Esophagus squamous epithelium (tissue), 5 donors: ENCODE results near the gene ACSL3. TPM values are rescaled to one million over a fixed set of nuclear protein-coding genes. Genes with fewer than 3 reads are reported as not detected.
"Not testable (repeated sequence)": the region's sequence is repeated elsewhere in the genome, so short reads cannot be mapped to it uniquely, and the experiment has no call there.

Source experiments
- DNase-seq: peaks from one replicate; lab custom pipeline; 2025; lab: John Stamatoyannopoulos, UW
- H3K27ac ChIP-seq, 4 donors: fragments of 200-600 bp; sonication (generic); one replicate each; pipeline ENCODE4 v1.5.1; 2016 to 2019; ENCODE audit warnings: mild to moderate bottlenecking in 1 of 4
- H3K27me3 ChIP-seq, 4 donors: fragments of 200-600 bp; sonication (generic); 1 replicate in 3 of 4; 2 replicates in 1 of 4; pipeline versions ENCODE4 v1.5.1 to v1.6.0; 2017 to 2021; ENCODE audit warnings: antibody characterized with exemption in 1 of 4
- H3K36me3 ChIP-seq, 3 donors: fragments of 200-600 bp; sonication (generic); one replicate each; pipeline ENCODE4 v1.5.1; 2016 to 2019
- H3K4me1 ChIP-seq, 3 donors: fragments of 200-600 bp; sonication (generic); one replicate each; pipeline ENCODE4 v1.5.1; 2017 to 2019
- H3K4me3 ChIP-seq, 4 donors: fragments of 200-600 bp; sonication (generic); 1 replicate in 3 of 4; 2 replicates in 1 of 4; pipeline ENCODE4 v1.5.1; 2016 to 2019; ENCODE audit warnings: mild to moderate bottlenecking in 2 of 4, moderate library complexity in 1 of 4
- H3K9me3 ChIP-seq, 3 donors: fragments of 200-600 bp; sonication (generic); one replicate each; pipeline ENCODE4 v1.5.1; 2016 to 2019
- CTCF ChIP-seq, 6 experiments: fragments of 450-650 bp in 4 of 6; fragments of 200-600 bp in 2 of 6; sonication (generic) in 2 of 6; IDR thresholded peaks; one replicate each; pipeline ENCODE4 v1.5.1; 2016 to 2019; ENCODE audit warnings: antibody characterized with exemption in 6 of 6, mild to moderate bottlenecking in 4 of 6, moderate library complexity in 4 of 6
- POLR2A ChIP-seq, 4 donors: fragments of 450-650 bp; IDR thresholded peaks; one replicate each; pipeline ENCODE4 v1.6.1; 2017; ENCODE audit warnings: antibody characterized with exemption in 4 of 4, mild to moderate bottlenecking in 4 of 4, moderate library complexity in 3 of 4
- WGBS, 2 donors: methylation state at CpG; one replicate each; pipeline ENCODE4 v1.1.5; 2018; 5-methylcytosine and 5-hydroxymethylcytosine counted together
- intact Hi-C: fragments of 100-400 bp; cut with DNase I; formaldehyde crosslinking; loops from one replicate; pipeline ENCODE4 v1.15.0; 2022
- total RNA-seq, 4 donors: library from RNA; depleted of rRNA; stranded (reverse); fragments of >200 nt; gene quantifications; one replicate each; pipeline ENCODE4 v1.1.0, GENCODE V29; 2016
- donor health status: DM: yes; HTN: yes; CAD: no.

Gene ACSL3
- total RNA-seq, 4 donors from 2014 or later = 62.4 to 84.6 (median 76.6) TPM

- no peaks in the 10 kb centered on the region for H3K36me3 ChIP-seq
- no peak overlapping the region for H3K4me3 ChIP-seq
- peaks cover 5 to 77% (median 31%) of the 10 kb centered on the region in 3 donors for H3K4me1 ChIP-seq
- no peaks in the 10 kb centered on the region for H3K27me3 ChIP-seq
- peak overlapping the region; percentile 75 to 82 (median 80) for H3K27ac ChIP-seq
- intact Hi-C loops = no loop called here
- no peaks in the 10 kb centered on the region for H3K9me3 ChIP-seq
- TF ChIP-seq CTCF (IDR thresholded peaks at IDR 0.05) (no peak), POLR2A (IDR thresholded peaks at IDR 0.05) (no peak)
- WGBS, 2 donors = 28 to 31% methylated on average over 3 of the region's 3 CpGs
- DNase-seq = no peak
These were observed 18.2 kb upstream of the ACSL3 start for GRCh38 chr2:222842491-222843174.

- no peak for DNase-seq
- no peaks in the 10 kb centered on the region for H3K9me3 ChIP-seq
- WGBS, 2 donors = 9 to 25% methylated on average over 6 of the region's 6 CpGs
- no peaks in the 10 kb centered on the region for H3K36me3 ChIP-seq
- TF ChIP-seq CTCF (IDR thresholded peaks at IDR 0.05) = no peak
- peak in 1 of 4 donors; percentile 23 for TF ChIP-seq POLR2A (IDR thresholded peaks at IDR 0.05)
- intact Hi-C loops = no loop called here
- peaks cover 0 to 70% (median 26%) of the 10 kb centered on the region in 3 donors for H3K4me1 ChIP-seq
- H3K4me3 ChIP-seq = no peak overlapping the region
- H3K27ac ChIP-seq = peak overlapping the region; percentile 55 to 77 (median 72)
- H3K27me3 ChIP-seq = no peaks in the 10 kb centered on the region
These were observed 16.5 kb upstream of the ACSL3 start for GRCh38 chr2:222844323-222844722.

GRCh38 chr2:222845314-222845713 is 15.5 kb upstream of the ACSL3 start:
- H3K36me3 ChIP-seq, H3K9me3 ChIP-seq, H3K27ac ChIP-seq, H3K4me3 ChIP-seq, H3K27me3 ChIP-seq, intact Hi-C loops, DNase-seq: not testable (repeated sequence)
- peaks cover 0 to 60% (median 26%) of the 10 kb centered on the region in 3 donors for H3K4me1 ChIP-seq
- 76 to 92% methylated on average over 3 of the region's 3 CpGs for WGBS, 2 donors

- intact Hi-C loops = no loop called here
- no peaks in the 10 kb centered on the region for H3K9me3 ChIP-seq
- TF ChIP-seq CTCF (IDR thresholded peaks at IDR 0.05) (no peak), POLR2A (IDR thresholded peaks at IDR 0.05) (no peak)
- DNase-seq = no peak
- H3K4me1 ChIP-seq = peaks cover 0 to 53% (median 26%) of the 10 kb centered on the region in 3 donors
- WGBS, 2 donors = 63 to 86% methylated on average over 4 of the region's 4 CpGs
- H3K4me3 ChIP-seq = no peak overlapping the region
- H3K36me3 ChIP-seq = no peaks in the 10 kb centered on the region
- H3K27ac ChIP-seq = no peak overlapping the region
- H3K27me3 ChIP-seq = no peaks in the 10 kb centered on the region
These were observed 14.8 kb upstream of the ACSL3 start for GRCh38 chr2:222846003-222846402.

- DNase-seq, H3K9me3 ChIP-seq, intact Hi-C loops, H3K4me3 ChIP-seq, H3K36me3 ChIP-seq, H3K27me3 ChIP-seq: not testable (repeated sequence)
- WGBS, 2 donors = 63 to 67% methylated on average over 4 to 6 of the region's 6 CpGs
- peaks cover 0 to 33% (median 12%) of the 10 kb centered on the region in 3 donors for H3K4me1 ChIP-seq
- H3K27ac ChIP-seq = peak overlapping the region in 3 of 4 donors; percentile 31 to 71 (median 68)
These were observed 12.8 kb upstream of the ACSL3 start for GRCh38 chr2:222848031-222848430.

GRCh38 chr2:222848862-222849261 is 12.0 kb upstream of the ACSL3 start:
- H3K4me3 ChIP-seq = no peak overlapping the region
- DNase-seq = no peak
- H3K27me3 ChIP-seq = no peaks in the 10 kb centered on the region
- TF ChIP-seq CTCF (IDR thresholded peaks at IDR 0.05) (no peak), POLR2A (IDR thresholded peaks at IDR 0.05) (no peak)
- H3K27ac ChIP-seq = peak overlapping the region in 1 of 4 donors; percentile 71
- peaks cover 0 to 24% (median 10%) of the 10 kb centered on the region in 3 donors for H3K4me1 ChIP-seq
- H3K9me3 ChIP-seq = no peaks in the 10 kb centered on the region
- intact Hi-C loops = no loop called here
- H3K36me3 ChIP-seq = no peaks in the 10 kb centered on the region
- 86 to 93% methylated on average over 9 of the region's 9 CpGs for WGBS, 2 donors
